IPS-15b (cell line): ENCODE results near the gene FLNC.

ENCODE experiments used
- H3K27me3 ChIP-seq: one replicate; pipeline ENCODE4 v1.6.1; 2013; ENCODE audit warnings: low read length; ENCODE audit not compliant: control insufficient read depth, insufficient read depth
- H3K36me3 ChIP-seq: one replicate; pipeline ENCODE4 v1.6.1; 2013; ENCODE audit warnings: low read length; ENCODE audit not compliant: control insufficient read depth, insufficient read depth
- H3K4me1 ChIP-seq: one replicate; pipeline ENCODE4 v1.6.1; 2013; ENCODE audit warnings: mild to moderate bottlenecking, low read length; ENCODE audit not compliant: control insufficient read depth, insufficient read depth
- H3K4me3 ChIP-seq: one replicate; pipeline ENCODE4 v1.5.1; 2013; ENCODE audit warnings: low read depth, low read length
- H3K9ac ChIP-seq: one replicate; pipeline ENCODE4 v1.6.1; 2013; ENCODE audit warnings: low read depth, mild to moderate bottlenecking, low read length
- H3K9me3 ChIP-seq: one replicate; pipeline ENCODE4 v1.6.1; 2013; ENCODE audit warnings: mild to moderate bottlenecking, low read length; ENCODE audit not compliant: control insufficient read depth, insufficient read depth

The FLNC gene

GRCh38 chr7:128888039-128888755, 58.0 kb downstream of the FLNC start:
- H3K9ac ChIP-seq: no peak overlapping the region
- H3K27me3 ChIP-seq: peaks cover 3% of the 10 kb centered on the region
- peak overlapping the region; percentile 35 for H3K4me3 ChIP-seq
- H3K9me3 ChIP-seq: no peaks in the 10 kb centered on the region
- peaks cover 11% of the 10 kb centered on the region for H3K4me1 ChIP-seq
- no peaks in the 10 kb centered on the region for H3K36me3 ChIP-seq

GRCh38 chr7:128888756-128889095, 58.5 kb downstream of the FLNC start:
- Histone ChIP-seq H3K27me3 (peaks cover 3% of the 10 kb centered on the region), H3K36me3 (no peaks in the 10 kb centered on the region), H3K9me3 (no peaks in the 10 kb centered on the region), H3K9ac (no peak overlapping the region), H3K4me1 (peaks cover 11% of the 10 kb centered on the region), H3K4me3 (peak overlapping the region; percentile 35)

- Histone ChIP-seq H3K36me3 (no peaks in the 10 kb centered on the region), H3K4me3 (peak overlapping the region; percentile 35), H3K4me1 (peaks cover 11% of the 10 kb centered on the region), H3K9me3 (no peaks in the 10 kb centered on the region), H3K9ac (no peak overlapping the region), H3K27me3 (peaks cover 3% of the 10 kb centered on the region)
Observed at GRCh38 chr7:128889121-128889520, 58.9 kb downstream of the FLNC start.

GRCh38 chr7:128890306-128891109, 60.3 kb downstream of the FLNC start:
- no peaks in the 10 kb centered on the region for H3K9me3 ChIP-seq
- H3K9ac ChIP-seq: no peak overlapping the region
- H3K36me3 ChIP-seq: no peaks in the 10 kb centered on the region
- H3K4me1 ChIP-seq: peaks cover 11% of the 10 kb centered on the region
- H3K27me3 ChIP-seq: peaks cover 3% of the 10 kb centered on the region
- peak overlapping the region; percentile 66 for H3K4me3 ChIP-seq

- Histone ChIP-seq H3K9ac (no peak overlapping the region), H3K4me3 (peak overlapping the region; percentile 66), H3K36me3 (no peaks in the 10 kb centered on the region), H3K9me3 (no peaks in the 10 kb centered on the region), H3K4me1 (peaks cover 11% of the 10 kb centered on the region), H3K27me3 (peaks cover 3% of the 10 kb centered on the region)
Observed at GRCh38 chr7:128891110-128891941, 61.1 kb downstream of the FLNC start.

- H3K9ac ChIP-seq: no peak overlapping the region
- peaks cover 11% of the 10 kb centered on the region for H3K4me1 ChIP-seq
- H3K27me3 ChIP-seq: peaks cover 3% of the 10 kb centered on the region
- peak overlapping the region; percentile 66 for H3K4me3 ChIP-seq
- H3K36me3 ChIP-seq: no peaks in the 10 kb centered on the region
- H3K9me3 ChIP-seq: no peaks in the 10 kb centered on the region
Observed at GRCh38 chr7:128891942-128892269, 61.7 kb downstream of the FLNC start.

- H3K9me3 ChIP-seq: no peaks in the 10 kb centered on the region
Observed at GRCh38 chr7:128892521-128893250, 62.5 kb downstream of the FLNC start.

GRCh38 chr7:128893251-128894100, 63.3 kb downstream of the FLNC start:
- no peaks in the 10 kb centered on the region for H3K36me3 ChIP-seq
- peaks cover 3% of the 10 kb centered on the region for H3K27me3 ChIP-seq
- no peak overlapping the region for H3K9ac ChIP-seq
- no peaks in the 10 kb centered on the region for H3K9me3 ChIP-seq
- H3K4me1 ChIP-seq: peaks cover 11% of the 10 kb centered on the region
- no peak overlapping the region for H3K4me3 ChIP-seq

More at GRCh38 chr7:128892521-128893250, 62.5 kb downstream of the FLNC start:
- H3K27me3 ChIP-seq: peaks cover 3% of the 10 kb centered on the region
- no peak overlapping the region for H3K9ac ChIP-seq
- H3K36me3 ChIP-seq: no peaks in the 10 kb centered on the region
- no peak overlapping the region for H3K4me3 ChIP-seq
- peaks cover 11% of the 10 kb centered on the region for H3K4me1 ChIP-seq

GRCh38 chr7:128894101-128894440, 63.9 kb downstream of the FLNC start:
- H3K27me3 ChIP-seq: peaks cover 3% of the 10 kb centered on the region
- H3K9ac ChIP-seq: no peak overlapping the region

GRCh38 chr7:128895320-128895719, 65.1 kb downstream of the FLNC start:
- no peak overlapping the region for H3K9ac ChIP-seq
- H3K27me3 ChIP-seq: peaks cover 3% of the 10 kb centered on the region
- peaks cover 4% of the 10 kb centered on the region for H3K4me1 ChIP-seq
- H3K36me3 ChIP-seq: no peaks in the 10 kb centered on the region
- H3K9me3 ChIP-seq: peaks cover 2% of the 10 kb centered on the region
- H3K4me3 ChIP-seq: no peak overlapping the region

More at GRCh38 chr7:128894101-128894440, 63.9 kb downstream of the FLNC start:
- H3K4me3 ChIP-seq: no peak overlapping the region
- no peaks in the 10 kb centered on the region for H3K36me3 ChIP-seq
- no peaks in the 10 kb centered on the region for H3K9me3 ChIP-seq
- H3K4me1 ChIP-seq: peaks cover 11% of the 10 kb centered on the region
